NCI-H524 (cell line): ENCODE measurements around the gene MAP2K5.

ENCODE experiments used
- DNase-seq, 2 experiments: peaks; one replicate each; lab custom pipeline; 2025; lab: John Stamatoyannopoulos, UW

The MAP2K5 gene

GRCh38 chr15:67824976-67825880, 282.7 kb downstream of the MAP2K5 start, which contains the start of gene SKOR1:
Gene SKOR1 (plus strand): TSS chr15:67825509. CDS start chr15:67825603, 94 bp downstream.
- DNase-seq = peak in 1 of 2 experiments; percentile 39

- no peak for DNase-seq
Measured at GRCh38 chr15:67825881-67826716, 283.6 kb downstream of the MAP2K5 start.

GRCh38 chr15:67826717-67827561, 284.4 kb downstream of the MAP2K5 start:
- DNase-seq = no peak

- DNase-seq = no peak
Measured at GRCh38 chr15:67827562-67828277, 285.2 kb downstream of the MAP2K5 start.

- DNase-seq = no peak
Measured at GRCh38 chr15:67828278-67828968, 285.9 kb downstream of the MAP2K5 start.

- no peak for DNase-seq
Measured at GRCh38 chr15:67828969-67829646, 286.6 kb downstream of the MAP2K5 start.

- DNase-seq = no peak
Measured at GRCh38 chr15:67829647-67830504, 287.4 kb downstream of the MAP2K5 start.

- no peak for DNase-seq
Measured at GRCh38 chr15:67831363-67831762, 288.9 kb downstream of the MAP2K5 start.

GRCh38 chr15:67832031-67832551, 289.6 kb downstream of the MAP2K5 start:
- DNase-seq = peak in 1 of 2 experiments; percentile 51

GRCh38 chr15:67832897-67833709, 290.6 kb downstream of the MAP2K5 start:
- no peak for DNase-seq

- DNase-seq = peak; percentile 51 to 71
Measured at GRCh38 chr15:67833710-67834511, 291.4 kb downstream of the MAP2K5 start.

GRCh38 chr15:67834581-67835296, 292.2 kb downstream of the MAP2K5 start:
- DNase-seq = peak in 1 of 2 experiments; percentile 48

GRCh38 chr15:67835297-67836133, 293.0 kb downstream of the MAP2K5 start:
- peak in 1 of 2 experiments; percentile 44 for DNase-seq

GRCh38 chr15:67836134-67836455, 293.6 kb downstream of the MAP2K5 start:
- peak in 1 of 2 experiments; percentile 55 for DNase-seq

- peak; percentile 40 to 65 for DNase-seq
Measured at GRCh38 chr15:67836477-67836876, 294.0 kb downstream of the MAP2K5 start.
